Neural cell (in vitro differentiated cells): ENCODE measurements around the gene TECTB. TPM values are rescaled to one million over a fixed set of nuclear protein-coding genes. Genes with fewer than 3 reads are reported as not detected.

ENCODE experiments used
- H2AFZ ChIP-seq: fragments of 200-600, 300-800 bp; sonication (generic), shearing (Covaris generic); 2 replicates; pipeline ENCODE4 v1.6.0; 2014; ENCODE audit warnings: low read depth, mild to moderate bottlenecking, antibody characterized with exemption, low read length, moderate library complexity
- H3F3A ChIP-seq: fragments of 200-600 bp; shearing (Covaris generic); 2 replicates; pipeline ENCODE4 v1.6.1; 2016; ENCODE audit warnings: mild to moderate bottlenecking, moderate library complexity, mixed read lengths, antibody characterized with exemption, low read length; ENCODE audit not compliant: insufficient read depth, poor library complexity, severe bottlenecking
- H3K27ac ChIP-seq: fragments of 200-600, 300-800 bp; sonication (generic), shearing (Covaris generic); 2 replicates; pipeline ENCODE4 v1.5.1; 2014; ENCODE audit warnings: mild to moderate bottlenecking, low read length, moderate library complexity
- H3K27me3 ChIP-seq: fragments of 300-800, 200-600 bp; sonication (generic), shearing (Covaris generic); 2 replicates; pipeline ENCODE4 v1.6.0; 2014; ENCODE audit warnings: mild to moderate bottlenecking, low read depth, low read length, moderate library complexity; ENCODE audit not compliant: insufficient read depth
- H3K36me3 ChIP-seq: fragments of 300-800, 200-600 bp; sonication (generic), shearing (Covaris generic); 2 replicates; pipeline ENCODE4 v1.5.1; 2014; ENCODE audit warnings: mild to moderate bottlenecking, antibody characterized with exemption, low read length, moderate library complexity; ENCODE audit not compliant: insufficient read depth
- H3K4me2 ChIP-seq: fragments of 300-800, 200-600 bp; sonication (generic), shearing (Covaris generic); 2 replicates; pipeline ENCODE4 v1.6.0; 2014; ENCODE audit warnings: mild to moderate bottlenecking, low read length
- H3K4me3 ChIP-seq: fragments of 300-800, 200-600 bp; sonication (generic), shearing (Covaris generic); 2 replicates; pipeline ENCODE4 v1.5.1; 2014; ENCODE audit warnings: mild to moderate bottlenecking, low read length, moderate library complexity
- H3K79me2 ChIP-seq: fragments of 200-600 bp; shearing (Covaris generic); replicated peaks from 2 replicates; pipeline ENCODE4 v1.6.0; 2014; ENCODE audit warnings: mild to moderate bottlenecking, low read length, moderate library complexity; ENCODE audit not compliant: insufficient read depth
- H3K9ac ChIP-seq: fragments of 300-800, 200-600 bp; sonication (generic), shearing (Covaris generic); 2 replicates; pipeline ENCODE4 v1.6.1; 2016; ENCODE audit warnings: mild to moderate bottlenecking, low read length, mixed read lengths
- H3K9me2 ChIP-seq: fragments of 200-600 bp; shearing (Covaris generic); 2 replicates; pipeline ENCODE4 v1.6.1; 2016; ENCODE audit warnings: mild to moderate bottlenecking, low read length, mixed read lengths; ENCODE audit not compliant: insufficient read depth
- H3K9me3 ChIP-seq: fragments of 200-600, 300-800 bp; sonication (generic), shearing (Covaris generic); 2 replicates; pipeline ENCODE4 v1.6.1; 2016; ENCODE audit warnings: mild to moderate bottlenecking, mixed run types, low read length, moderate library complexity, mixed read lengths
- H4K20me1 ChIP-seq: fragments of 200-600 bp; shearing (Covaris generic); 2 replicates; pipeline ENCODE4 v1.6.1; 2016; ENCODE audit warnings: mild to moderate bottlenecking, mixed run types; ENCODE audit not compliant: insufficient read depth
- EP300 ChIP-seq: fragments of 450-650 bp; conservative IDR thresholded peaks from 2 replicates; pipeline ENCODE4 v1.6.1; 2014; ENCODE audit warnings: antibody characterized with exemption, mild to moderate bottlenecking, moderate library complexity; ENCODE audit not compliant: poor library complexity, severe bottlenecking
- EZH2 ChIP-seq: fragments of 200-600, 300-800 bp; shearing (Covaris generic), sonication (generic); IDR thresholded peaks from 2 replicates; pipeline ENCODE4 v1.6.1; 2014; ENCODE audit warnings: antibody characterized with exemption, low read length, borderline replicate concordance, mild to moderate bottlenecking; ENCODE audit not compliant: insufficient read depth, poor library complexity, severe bottlenecking
- MXI1 ChIP-seq: fragments of 450-650 bp; conservative IDR thresholded peaks from 2 replicates; pipeline ENCODE4 v1.6.1; 2014; ENCODE audit warnings: antibody characterized with exemption, mild to moderate bottlenecking; ENCODE audit not compliant: poor library complexity, severe bottlenecking
- POLR2AphosphoS5 ChIP-seq: IDR thresholded peaks from 2 replicates; pipeline ENCODE4 v1.6.1; 2012
- RAD21 ChIP-seq: fragments of 450-650 bp; conservative IDR thresholded peaks from 2 replicates; pipeline ENCODE4 v1.6.1; 2014; ENCODE audit warnings: antibody characterized with exemption, mild to moderate bottlenecking, moderate library complexity
- REST ChIP-seq: IDR thresholded peaks from 2 replicates; pipeline ENCODE4 v1.6.1; 2012; ENCODE audit warnings: borderline replicate concordance
- SMC3 ChIP-seq: fragments of 450-650 bp; conservative IDR thresholded peaks from 2 replicates; pipeline ENCODE4 v1.6.1; 2014; ENCODE audit warnings: antibody characterized with exemption, mild to moderate bottlenecking, moderate library complexity; ENCODE audit not compliant: poor library complexity
- TAF1 ChIP-seq: IDR thresholded peaks from 2 replicates; pipeline ENCODE4 v1.6.1; 2012; ENCODE audit warnings: low read depth
- polyA minus RNA-seq: library from RNA; depleted of rRNA, polyadenylated mRNA; stranded (reverse); fragments of >200 nt; gene quantifications from 2 replicates; pipeline ENCODE4 v1.2.3, GENCODE V29; 2014
- polyA plus RNA-seq: library from polyadenylated mRNA; depleted of rRNA; stranded (reverse); fragments of >200 nt; gene quantifications from 2 replicates; pipeline ENCODE4 v1.2.3, GENCODE V29; 2014
- TF ChIP-seq, protein P1 (sequence below): fragments of 450-650 bp; IDR thresholded peaks from 2 replicates; pipeline ENCODE4 v1.5.1; 2014; ENCODE audit warnings: antibody characterized with exemption, mild to moderate bottlenecking, moderate library complexity; ENCODE audit not compliant: poor library complexity, severe bottlenecking

TECTB gene
- polyA plus RNA-seq (not detected in 2 replicates), polyA minus RNA-seq (not detected in 2 replicates)

DNA sequence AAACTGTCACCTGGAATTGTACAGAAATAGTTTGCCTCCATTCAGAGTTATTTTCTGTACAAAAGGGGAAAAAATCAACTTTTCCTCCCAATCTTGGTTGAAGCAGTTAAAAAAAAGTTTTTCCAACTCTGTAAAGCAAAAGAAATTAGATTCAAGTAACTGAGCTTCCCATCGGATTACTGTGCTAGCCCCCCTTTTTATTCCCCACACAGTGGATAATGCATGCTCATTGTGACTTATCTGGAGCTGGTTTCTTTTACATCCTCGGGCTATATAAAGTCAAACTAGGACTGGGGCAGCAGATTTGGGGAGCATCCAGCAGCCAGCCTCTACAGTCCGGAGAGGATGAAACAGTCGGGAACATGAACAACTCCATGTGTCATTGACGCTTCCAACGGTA is at the start of gene TECTB:
Gene TECTB (plus strand): TSS at position 301 of the 400 bp plus-strand sequence. CDS start 335 bp downstream, outside the sequence.
- H3K36me3 ChIP-seq, result no peaks in the 10 kb centered on the region
- H3K27ac ChIP-seq, result no peak within 1 kb of the TSS
- H3F3A ChIP-seq, result no peaks in the 10 kb centered on the region
- H3K9me3 ChIP-seq, result no peaks in the 10 kb centered on the region
- no peaks in the 10 kb centered on the region for H4K20me1 ChIP-seq
- H3K9me2 ChIP-seq, result no peaks in the 10 kb centered on the region
- TF ChIP-seq TAF1, result no peak
- TF ChIP-seq EP300, result no peak
- no peak for TF ChIP-seq SMC3
- no peak for TF ChIP-seq REST
- TF ChIP-seq EZH2, result no peak
- H2AFZ ChIP-seq, result no peak within 1 kb of the TSS
- no peak within 1 kb of the TSS for H3K4me3 ChIP-seq
- no peaks in the 10 kb centered on the region for H3K27me3 ChIP-seq
- H3K4me2 ChIP-seq, result no peak within 1 kb of the TSS
- no peaks in the 10 kb centered on the region for H3K79me2 ChIP-seq
- H3K9ac ChIP-seq, result no peak within 1 kb of the TSS

DNA sequence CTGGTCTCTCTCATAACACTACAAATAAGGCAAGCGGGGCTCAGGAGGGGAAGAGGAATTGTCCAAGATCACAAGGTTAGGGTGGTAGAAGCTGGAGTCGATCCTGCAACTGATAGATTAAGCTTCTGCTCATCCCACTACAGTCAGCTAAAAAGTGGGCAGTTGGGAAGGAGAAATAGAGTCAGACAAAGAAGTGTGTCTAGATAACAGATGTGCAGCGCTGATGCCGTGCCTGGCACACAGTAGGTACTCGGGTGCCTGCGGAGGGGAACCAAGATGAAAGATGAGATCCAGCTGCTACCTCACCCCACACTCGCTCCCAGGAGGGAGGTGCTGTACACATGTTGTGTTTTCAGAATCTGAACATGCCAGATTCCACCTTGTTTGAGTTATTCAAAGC is 48.1 kb upstream of the TECTB start:
- Histone ChIP-seq H3F3A (no peaks in the 10 kb centered on the region), H3K27ac (no peak overlapping the region), H3K79me2 (no peaks in the 10 kb centered on the region), H3K4me3 (no peak overlapping the region), H3K9me3 (no peaks in the 10 kb centered on the region), H4K20me1 (no peaks in the 10 kb centered on the region), H3K36me3 (no peaks in the 10 kb centered on the region), H3K9ac (no peak overlapping the region), H3K9me2 (no peaks in the 10 kb centered on the region), H3K4me2 (no peak overlapping the region), H2AFZ (no peak overlapping the region), H3K27me3 (no peaks in the 10 kb centered on the region)
- no peak for TF ChIP-seq EZH2
- no peak for TF ChIP-seq EP300
- TF ChIP-seq SMC3, result no peak
- no peak for TF ChIP-seq TAF1
- TF ChIP-seq MXI1, result no peak
- no peak for TF ChIP-seq POLR2AphosphoS5
- TF ChIP-seq RAD21, result no peak
- no peak for TF ChIP-seq REST
- TF ChIP-seq, protein P1, sequence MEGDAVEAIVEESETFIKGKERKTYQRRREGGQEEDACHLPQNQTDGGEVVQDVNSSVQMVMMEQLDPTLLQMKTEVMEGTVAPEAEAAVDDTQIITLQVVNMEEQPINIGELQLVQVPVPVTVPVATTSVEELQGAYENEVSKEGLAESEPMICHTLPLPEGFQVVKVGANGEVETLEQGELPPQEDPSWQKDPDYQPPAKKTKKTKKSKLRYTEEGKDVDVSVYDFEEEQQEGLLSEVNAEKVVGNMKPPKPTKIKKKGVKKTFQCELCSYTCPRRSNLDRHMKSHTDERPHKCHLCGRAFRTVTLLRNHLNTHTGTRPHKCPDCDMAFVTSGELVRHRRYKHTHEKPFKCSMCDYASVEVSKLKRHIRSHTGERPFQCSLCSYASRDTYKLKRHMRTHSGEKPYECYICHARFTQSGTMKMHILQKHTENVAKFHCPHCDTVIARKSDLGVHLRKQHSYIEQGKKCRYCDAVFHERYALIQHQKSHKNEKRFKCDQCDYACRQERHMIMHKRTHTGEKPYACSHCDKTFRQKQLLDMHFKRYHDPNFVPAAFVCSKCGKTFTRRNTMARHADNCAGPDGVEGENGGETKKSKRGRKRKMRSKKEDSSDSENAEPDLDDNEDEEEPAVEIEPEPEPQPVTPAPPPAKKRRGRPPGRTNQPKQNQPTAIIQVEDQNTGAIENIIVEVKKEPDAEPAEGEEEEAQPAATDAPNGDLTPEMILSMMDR, result no peak
